T-helper 1 cell (primary cell): ENCODE results near the gene KATNAL2.

ENCODE experiments used
- DNase-seq, 5 donors: peaks; one replicate each; pipeline ENCODE4 v3.0.0-alpha.2; 2012 to 2020

The KATNAL2 gene

DNA sequence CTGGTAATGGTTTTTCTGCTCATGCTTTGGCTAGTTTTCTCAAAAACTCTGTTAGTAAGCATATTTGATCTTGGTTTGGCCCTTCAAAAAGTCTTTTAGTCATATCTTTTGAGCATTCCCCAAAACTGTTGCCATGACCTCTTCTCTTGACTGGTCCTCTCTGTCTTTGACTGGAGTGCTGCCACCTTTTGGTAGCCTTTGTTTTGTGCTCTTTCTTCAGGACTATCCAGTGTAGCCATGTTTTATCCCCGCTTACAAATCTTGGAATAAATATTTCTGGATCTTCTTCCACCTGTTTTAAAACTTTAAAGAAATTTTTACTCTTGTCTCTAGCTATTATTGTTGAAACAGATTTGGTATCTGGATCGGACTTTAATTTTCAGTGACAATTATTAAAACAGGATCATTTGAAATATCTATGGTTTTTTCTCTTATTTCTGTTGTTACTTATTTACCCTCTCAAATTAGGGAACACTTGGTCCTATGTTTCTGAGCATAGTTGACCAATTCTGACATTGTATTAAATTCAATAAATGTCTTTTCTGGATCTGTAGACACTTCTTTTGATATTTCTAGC, 119.0 kb downstream of the KATNAL2 start:
- DNase-seq = no peak

DNA sequence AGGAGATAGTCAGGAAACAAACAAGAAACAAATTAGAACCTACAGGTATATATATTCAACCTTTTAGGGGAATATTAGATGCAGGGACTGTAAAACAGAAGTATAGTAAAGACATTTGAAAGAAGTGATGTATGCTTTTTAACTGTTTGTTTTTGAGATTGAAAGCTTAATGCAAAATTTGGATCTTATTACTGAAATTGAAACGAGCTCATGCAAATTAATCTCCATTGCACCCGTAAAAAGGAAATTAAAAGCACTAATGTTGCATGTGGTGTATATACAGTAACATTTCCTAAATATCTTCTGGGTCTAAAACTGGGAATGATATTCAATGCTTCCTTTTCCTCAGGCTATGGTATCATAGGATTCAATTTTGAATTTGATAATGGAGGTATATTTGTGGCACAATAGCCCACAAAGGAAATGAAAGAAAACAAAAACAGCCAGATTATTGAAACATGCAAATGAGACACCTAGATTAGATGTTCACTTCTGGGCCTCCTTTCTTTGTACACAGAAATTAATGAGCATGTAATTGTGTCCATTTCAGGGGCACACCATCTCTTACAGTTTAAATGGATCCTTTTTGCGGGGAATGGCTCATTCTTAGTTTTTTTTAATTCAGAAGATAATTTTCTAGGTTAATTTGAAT, 119.7 kb downstream of the KATNAL2 start:
- no peak for DNase-seq

DNA sequence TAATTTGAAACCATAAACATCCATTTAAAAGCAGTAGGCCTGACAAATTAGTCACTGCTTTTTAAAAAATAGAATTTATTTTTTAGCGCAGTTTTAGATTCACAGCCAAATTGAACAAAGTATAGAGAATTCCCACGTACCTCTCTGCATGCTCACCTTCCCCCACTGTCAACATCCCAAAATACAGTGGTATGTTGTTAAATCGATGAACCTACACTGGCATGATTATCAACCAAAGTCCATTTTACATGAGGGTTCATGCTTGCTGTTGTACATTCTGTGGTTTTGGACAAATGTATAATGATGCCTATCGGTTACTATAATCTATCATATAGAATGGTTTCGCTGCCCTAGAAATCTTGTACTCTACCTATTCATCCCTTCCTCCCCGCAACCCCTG, 123.6 kb downstream of the KATNAL2 start:
- no peak for DNase-seq

DNA sequence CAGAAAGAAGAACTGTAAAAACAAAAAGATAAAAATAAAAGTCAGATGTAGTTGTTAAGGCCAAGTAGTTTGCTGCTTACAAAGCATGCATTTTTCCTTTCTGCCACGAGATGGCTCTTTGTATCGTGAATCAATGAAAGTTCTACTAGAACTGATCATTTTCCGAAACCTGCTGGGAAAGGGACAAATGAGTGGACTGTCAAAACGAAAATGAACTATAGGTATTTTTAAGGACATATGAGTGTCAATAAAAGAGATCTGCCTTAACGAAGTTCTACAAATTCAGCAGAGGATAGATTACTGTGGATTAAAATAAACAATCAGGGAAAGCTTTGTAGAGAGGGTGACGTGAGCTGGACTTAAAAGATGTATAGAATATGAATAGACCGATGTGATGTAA, 133.1 kb downstream of the KATNAL2 start:
- peak in 1 of 5 donors; percentile 23 for DNase-seq

DNA sequence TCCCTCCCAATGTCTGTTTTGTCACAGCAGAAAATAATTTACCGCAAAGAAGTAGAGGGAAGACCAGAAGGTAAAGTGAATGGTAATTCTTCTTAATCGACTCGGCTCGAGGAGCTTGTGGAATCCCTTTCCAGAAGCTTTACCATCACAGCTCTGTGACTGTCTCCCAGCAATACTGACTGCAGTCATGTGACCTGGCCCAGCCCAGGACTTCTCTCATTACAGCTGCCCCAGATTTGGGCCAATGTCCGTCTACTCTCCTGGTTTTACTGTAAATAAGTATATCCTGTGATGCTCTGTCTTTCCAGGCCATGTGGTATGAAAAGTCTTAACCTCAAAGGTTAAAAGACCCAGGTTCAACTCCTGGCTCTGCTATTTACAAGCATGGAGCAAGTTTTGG, 137.0 kb downstream of the KATNAL2 start:
- DNase-seq = no peak

DNA sequence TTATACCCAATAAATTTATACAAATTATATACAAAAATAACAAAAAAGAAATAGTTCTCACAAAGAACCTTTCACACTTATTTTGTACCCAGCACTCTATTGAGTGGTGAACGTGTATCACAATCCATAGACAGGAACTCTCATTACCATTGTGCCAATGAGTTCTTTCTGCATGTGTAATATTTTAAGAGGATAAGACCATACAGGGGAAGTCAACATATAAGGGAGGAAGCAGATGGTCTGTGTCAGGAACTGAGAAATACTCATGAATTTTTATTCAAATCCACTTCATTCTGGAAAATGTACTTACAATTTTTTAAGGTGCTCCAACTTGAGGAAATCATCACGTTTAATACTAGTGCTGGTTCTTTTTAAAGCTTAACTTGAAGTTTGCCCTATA, 145.1 kb downstream of the KATNAL2 start:
- no peak for DNase-seq

DNA sequence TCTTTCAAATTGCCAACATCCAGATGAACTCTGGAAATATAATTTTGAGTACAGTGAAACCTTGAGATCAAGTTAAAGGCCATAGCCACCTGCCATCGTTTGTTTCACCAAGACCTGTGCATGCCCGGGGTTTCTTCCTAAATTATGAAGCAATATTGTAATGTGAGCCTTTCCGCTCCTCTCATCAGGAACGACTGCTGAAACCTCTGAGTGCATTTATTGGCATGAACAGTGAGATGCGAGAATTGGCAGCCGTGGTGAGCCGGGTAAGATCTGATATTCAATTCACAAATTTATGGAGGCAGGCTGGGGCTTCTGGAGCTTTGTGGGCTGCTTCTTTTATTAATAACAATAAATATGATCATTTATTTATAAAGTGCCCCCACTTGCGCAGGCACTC, 145.7 kb downstream of the KATNAL2 start:
- no peak for DNase-seq

DNA sequence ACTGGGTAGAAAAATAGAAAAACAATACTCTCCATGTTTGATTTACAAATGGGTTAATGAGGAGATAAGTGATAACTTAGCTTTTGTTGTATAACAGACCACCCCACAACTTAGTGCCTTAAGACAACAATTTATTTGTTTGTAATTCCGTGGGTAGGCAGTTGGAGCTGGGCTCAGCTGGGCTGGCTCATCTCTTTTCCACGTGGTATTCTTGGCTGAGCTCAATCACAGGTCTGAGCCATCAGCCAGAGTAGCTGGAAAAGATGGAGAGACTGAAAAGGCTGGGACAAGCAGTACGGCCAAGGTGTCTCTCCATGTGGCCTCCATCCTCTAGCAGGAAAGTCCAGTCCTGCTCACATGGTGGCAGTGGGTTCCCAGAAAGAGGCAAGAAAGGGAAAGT, 150.2 kb downstream of the KATNAL2 start:
- DNase-seq = no peak

DNA sequence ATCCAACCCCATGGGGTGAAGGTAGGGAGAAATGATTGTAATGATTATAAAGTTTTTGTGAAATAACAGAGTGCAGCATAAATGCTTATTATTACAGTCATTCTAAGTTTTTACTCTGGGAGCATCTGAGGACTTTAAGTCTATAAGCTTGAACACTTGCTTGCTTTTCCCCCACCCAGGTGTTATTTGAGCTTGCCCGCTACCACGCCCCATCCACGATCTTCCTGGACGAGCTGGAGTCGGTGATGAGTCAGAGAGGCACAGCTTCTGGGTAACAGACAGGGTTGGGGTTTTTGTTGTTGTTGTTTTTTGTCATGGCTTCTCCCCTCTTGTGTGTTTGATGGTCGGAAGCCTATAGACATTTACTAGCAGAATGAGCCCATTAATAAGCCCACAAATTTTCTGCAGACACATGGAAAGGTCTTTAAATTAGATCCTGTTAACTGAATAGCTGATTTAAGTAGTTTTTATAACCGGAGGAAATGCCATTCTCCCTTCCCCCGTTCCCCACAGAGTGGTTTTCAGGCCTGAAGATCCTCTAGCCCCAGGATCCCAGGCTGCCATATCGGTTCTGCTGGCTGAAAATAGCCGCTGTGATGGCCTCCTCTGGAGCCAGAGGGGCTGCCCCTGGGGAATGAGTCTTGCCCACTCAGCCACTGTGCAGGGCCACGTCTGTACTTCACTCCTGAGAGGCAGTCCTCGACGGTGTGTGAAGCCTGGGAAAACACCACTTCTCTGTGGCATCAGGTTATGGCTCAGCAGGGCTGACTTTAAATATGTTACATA, 157.9 kb downstream of the KATNAL2 start:
- no peak for DNase-seq

DNA sequence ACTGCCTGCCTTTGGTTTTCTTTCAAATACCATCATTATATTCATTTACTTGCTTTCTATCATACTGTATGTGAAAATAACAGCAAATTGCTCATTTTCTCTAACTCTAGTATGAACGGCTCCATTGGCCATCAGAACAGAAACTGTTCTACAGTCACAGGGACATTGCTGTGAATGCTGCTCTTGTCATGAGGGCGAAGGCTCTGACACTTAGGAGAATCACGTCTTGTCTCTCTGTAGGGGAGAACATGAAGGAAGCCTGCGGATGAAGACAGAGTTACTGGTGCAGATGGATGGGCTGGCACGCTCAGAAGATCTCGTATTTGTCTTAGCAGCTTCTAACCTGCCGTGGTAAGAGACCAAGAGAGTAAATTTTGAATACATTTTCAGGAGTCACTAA, 159.7 kb downstream of the KATNAL2 start:
- DNase-seq = no peak

DNA sequence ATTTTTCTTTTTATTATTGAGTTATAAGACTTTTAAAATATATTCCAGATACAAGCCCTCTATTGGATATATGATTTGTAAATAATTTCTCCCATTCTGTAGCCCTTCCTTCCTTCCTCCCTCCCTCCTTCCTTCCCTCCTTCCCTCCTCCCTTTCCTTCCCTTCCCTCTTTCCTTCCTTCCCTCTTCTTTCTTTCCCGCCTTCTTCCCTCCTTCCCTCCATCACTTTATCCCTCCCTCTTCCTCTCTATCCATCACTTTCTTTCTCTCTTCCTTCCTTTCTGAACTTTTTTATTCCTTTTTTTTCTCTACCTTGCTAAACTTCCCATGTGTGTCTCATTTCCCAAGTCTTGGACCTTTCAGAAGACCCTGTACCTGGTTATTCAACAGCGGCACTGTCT, 163.5 kb downstream of the KATNAL2 start:
- DNase-seq = no peak

DNA sequence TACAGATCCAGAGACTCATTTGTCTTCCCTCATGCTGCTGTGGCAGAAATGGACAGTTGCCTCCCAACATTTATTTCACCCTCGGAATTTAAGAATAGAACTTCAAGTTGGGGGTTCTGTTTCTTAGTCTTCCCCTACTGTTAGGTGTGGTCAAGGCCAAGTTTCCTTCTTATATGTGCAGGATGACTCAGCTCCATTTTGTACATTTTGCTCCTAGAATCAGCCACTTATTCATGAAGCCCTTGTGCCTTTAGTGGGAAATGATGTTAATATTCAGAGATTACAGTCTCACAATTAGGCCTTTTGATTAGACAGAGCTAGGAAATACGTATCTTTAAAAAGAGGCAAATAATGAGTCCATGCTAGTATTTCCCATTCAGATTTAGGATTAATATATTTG, 164.2 kb downstream of the KATNAL2 start:
- DNase-seq = no peak

DNA sequence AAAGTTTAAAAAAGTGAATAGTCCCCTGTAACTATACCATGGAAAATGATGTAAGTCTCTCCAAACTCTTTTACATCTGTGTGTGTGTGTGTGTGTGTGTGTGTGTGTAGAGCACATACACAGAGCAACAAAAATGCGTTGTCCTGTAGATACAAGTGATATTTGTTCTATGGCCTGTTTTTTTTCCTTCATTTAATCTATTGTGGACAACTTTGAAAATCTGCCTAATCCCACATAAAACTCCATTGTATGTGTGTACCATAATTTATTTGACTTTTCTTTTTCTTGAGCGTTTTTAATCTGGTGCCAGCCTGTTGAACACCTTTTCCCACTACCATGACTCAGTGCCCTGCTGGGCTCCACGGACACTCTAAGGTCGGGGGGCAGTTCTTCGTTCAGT, 170.3 kb downstream of the KATNAL2 start:
- DNase-seq = no peak

DNA sequence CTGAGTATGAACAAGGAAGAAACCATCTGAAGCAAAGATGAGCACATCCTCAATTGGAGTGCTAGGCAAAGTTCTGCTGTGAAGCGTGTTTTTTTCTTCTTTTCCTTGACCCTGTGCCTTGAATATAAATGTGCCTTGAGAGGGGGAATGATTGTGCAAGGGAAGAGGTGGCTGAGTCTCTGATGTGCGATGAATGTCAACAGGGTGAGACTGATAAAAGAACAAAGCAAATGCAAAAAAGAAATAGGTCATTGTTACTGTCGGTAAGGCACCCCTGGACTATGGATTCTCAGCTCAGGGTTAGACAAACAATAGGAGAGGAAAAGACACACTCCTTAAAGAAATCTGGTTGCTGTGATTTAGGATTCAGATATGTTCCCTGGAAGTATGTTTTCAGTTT, 178.4 kb downstream of the KATNAL2 start:
- no peak for DNase-seq

DNA sequence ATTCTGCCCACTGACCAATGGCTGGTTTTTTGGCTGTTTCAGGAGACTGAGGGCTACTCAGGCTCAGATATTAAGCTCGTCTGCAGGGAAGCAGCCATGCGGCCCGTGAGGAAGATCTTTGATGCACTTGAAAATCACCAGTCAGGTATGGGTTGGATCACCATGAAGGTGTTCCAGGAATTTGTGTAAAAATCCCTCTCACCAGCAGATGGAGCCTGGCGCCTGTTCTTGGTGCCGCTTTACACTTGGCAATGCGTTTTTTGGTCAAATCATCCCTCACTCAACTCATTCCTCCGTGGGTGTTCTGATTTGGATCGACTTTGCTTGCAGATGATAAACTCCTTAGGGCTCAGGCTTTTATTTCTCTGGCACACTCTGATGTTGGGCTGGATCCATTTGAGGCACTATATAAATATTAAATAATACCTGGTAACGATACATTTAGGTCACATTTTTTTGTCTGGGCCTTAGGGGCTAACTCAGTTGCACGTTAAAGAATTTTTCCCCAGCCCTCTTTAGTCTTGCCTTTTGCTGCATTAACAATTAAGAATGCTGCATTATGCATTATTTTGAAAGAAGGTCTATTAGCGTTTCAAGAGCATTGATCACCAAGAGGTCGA, 182.9 kb downstream of the KATNAL2 start:
- DNase-seq = peak; percentile 32 to 53 (median 37)

DNA sequence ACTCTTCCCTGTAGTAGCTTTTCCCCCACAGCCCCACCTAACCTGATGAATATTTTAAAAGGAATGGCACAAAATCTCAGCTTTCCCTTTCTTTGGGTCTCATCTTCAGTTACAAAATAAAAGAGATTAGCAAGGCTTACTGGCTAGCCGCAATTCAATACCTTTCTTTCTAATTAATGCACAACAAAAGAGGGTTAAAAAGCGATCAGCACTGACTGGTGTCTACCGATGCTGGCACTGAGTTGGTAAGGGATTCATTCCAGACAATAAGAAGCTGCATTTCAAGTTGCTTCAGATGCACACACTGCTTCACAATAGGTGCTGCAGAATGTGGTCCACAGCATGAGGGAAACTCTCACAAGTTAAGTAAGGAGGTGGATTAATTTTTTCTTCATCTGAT, 191.0 kb downstream of the KATNAL2 start:
- no peak for DNase-seq

DNA sequence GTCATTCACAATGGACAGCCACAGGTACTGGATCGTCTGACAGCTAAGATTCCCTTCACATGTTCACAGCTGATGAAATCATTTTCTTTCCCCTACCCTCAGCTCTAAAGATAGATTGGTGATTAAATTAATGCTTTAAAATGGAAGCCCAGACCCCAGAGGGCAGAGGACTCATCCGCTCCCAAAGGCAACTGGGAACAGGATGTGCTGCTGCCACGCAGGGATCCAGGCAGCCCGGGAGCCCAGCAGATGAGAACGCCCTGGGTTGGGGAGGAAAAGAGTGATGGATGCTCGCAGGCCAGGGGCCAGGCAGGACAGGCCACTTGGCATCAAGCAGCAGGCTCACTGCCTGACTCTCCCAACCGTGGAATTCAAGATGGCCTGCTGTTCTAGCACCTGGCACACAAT, 191.6 kb downstream of the KATNAL2 start:
- DNase-seq = no peak

DNA sequence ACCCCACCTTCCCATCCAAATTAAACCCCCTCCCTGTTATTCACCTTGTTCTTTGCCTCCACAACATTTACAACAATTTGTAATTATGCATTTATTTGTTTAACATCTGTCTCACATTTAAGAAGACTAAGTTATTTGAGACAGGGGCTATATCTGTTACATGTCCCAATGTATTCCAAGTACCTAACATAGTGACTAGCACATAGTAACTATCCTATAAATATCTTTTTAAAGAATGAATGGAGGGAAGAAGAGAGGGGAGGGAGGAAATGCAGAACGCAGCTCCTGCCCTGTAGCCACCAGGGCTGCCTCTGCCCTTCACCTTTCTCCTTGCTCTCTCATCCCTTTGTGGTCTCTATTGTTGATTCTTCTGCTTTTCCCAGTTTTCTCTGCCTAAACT, 192.3 kb downstream of the KATNAL2 start:
- DNase-seq = no peak

DNA sequence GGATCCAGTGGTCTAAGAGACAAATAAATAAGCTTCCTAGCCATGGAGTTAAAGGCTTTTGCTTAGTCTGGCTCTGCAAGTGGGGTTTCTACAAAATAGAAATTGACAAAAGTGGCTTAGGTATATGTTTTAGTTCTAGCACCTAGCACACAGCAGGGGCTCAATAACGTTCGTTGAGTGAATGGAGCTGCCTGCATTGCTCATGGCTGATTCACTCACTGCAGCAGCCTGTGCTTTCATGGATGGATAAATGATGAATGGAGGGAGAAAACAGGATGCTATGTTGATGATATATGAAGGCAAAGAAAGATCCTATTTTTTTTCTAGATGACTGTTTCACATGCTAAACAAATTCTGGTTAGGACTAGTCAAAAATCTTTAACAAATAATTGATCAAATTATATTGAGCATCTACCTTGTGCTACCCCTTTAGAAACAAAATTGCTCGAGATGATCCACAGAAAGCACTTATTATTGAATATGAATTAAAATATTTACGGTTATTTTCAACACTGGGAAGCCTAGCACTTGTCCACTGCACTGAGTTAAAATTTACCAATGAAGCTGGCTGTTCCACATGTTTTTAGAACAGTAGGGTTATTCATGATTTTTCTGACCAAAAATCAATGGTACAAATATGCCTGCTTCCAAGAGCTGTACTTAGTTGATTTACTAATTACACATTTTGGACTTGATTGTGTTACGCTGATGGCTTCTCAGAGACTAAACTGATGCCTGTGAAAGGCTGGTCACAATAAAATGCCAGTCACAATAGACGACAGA, 193.3 kb downstream of the KATNAL2 start:
- no peak for DNase-seq

DNA sequence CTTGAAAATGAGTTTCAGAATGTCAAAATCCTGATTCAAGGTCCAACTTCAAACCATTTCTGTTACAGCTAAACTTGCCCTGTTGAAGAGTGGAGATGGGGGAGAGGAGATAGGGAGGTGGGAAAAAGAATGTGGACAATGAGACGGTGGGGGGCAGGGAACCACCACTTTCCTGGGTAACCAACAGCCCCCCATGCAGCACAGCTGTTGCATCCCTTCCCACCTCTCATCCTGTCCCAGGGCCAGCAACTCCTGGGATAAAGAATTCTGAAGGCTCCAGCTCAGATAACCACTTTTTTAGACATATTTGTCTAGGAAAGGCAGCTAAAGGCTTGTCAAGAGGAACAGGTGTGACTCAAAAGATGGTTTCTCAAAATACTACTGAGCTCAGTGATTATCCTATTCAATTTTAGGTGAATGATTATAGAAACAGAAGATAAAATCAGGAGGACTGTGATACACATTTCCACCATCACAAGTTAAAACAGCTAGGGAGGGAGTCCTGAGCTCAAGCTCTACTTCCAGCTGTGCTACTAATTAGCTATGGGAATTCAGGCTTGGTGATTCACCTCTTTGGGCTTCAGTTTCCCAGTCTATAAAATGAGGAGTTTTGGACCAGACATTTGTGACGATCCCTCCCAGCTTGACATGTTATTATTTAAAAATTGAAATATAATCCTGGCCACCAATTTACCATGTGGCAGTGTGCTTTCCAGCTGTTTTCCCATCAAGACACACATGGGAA, 196.6 kb downstream of the KATNAL2 start:
- no peak for DNase-seq

DNA sequence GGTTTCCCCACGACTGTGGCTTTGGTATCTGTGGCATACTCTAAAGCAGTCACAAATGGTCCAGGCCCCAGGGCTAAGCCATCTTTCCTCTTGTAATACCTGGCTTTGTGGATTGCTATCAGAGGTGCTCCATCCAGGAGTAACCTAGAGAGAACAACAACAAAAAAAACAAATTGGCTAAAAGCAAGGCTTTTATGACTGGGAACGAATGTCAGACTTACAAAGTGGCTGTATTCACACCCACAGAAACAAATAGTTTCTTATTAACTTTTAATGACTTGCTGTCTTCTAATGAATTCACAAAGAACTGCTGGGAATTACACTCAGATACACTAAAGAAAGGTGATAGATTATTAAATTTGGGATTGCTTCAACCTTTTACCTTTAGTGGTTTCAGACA, 197.8 kb downstream of the KATNAL2 start:
- DNase-seq = no peak

DNA sequence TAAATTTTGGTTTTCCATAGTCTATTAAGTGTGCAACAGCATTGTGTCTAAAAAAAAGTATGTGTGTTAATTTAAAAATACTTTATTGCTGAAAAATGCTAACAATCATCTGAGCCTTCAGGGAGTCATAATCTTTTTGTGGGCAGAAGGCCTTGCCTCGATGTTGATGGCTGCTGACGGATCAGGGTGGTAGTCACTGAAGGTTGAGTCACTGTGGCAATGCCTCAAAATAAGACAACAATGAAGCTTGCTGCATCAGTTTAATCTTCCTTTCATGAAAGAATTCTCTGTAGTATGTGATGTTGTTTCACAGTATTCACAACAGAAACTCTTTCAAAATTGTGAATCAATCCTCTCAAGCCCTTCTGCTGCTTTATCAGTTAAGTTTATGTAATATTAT, 201.6 kb downstream of the KATNAL2 start:
- no peak for DNase-seq
